GM12801 (cell line): ENCODE measurements around the gene GABPB2.

Source experiments
- TF ChIP-seq, protein P1 (sequence below): IDR thresholded peaks from one replicate; pipeline ENCODE4 v1.5.1; 2011; ENCODE audit warnings: control low read depth; ENCODE audit not compliant: insufficient read length; ENCODE audit errors: extremely low read depth

GABPB2 gene

DNA sequence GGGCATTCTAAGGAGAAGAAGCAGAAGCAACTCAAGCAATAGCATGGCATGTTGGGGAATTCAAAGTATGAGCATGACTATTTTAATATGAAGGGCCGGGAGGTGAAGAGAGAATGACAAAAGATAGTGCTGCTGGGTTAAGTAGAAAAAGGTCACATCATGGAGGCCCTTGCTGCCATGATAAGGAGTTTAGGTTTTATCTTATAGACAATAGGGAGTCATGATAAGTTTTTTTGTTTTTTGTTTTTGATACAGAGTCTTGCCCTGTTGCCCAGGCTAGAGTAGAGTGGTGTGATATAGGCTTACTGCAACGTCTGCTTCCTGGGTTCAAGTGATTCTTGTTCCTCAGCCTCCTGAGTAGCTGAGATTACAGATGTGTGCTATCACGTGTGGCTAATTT lies 31.0 kb upstream of the GABPB2 start:
- TF ChIP-seq, protein P1, sequence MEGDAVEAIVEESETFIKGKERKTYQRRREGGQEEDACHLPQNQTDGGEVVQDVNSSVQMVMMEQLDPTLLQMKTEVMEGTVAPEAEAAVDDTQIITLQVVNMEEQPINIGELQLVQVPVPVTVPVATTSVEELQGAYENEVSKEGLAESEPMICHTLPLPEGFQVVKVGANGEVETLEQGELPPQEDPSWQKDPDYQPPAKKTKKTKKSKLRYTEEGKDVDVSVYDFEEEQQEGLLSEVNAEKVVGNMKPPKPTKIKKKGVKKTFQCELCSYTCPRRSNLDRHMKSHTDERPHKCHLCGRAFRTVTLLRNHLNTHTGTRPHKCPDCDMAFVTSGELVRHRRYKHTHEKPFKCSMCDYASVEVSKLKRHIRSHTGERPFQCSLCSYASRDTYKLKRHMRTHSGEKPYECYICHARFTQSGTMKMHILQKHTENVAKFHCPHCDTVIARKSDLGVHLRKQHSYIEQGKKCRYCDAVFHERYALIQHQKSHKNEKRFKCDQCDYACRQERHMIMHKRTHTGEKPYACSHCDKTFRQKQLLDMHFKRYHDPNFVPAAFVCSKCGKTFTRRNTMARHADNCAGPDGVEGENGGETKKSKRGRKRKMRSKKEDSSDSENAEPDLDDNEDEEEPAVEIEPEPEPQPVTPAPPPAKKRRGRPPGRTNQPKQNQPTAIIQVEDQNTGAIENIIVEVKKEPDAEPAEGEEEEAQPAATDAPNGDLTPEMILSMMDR = no peak

DNA sequence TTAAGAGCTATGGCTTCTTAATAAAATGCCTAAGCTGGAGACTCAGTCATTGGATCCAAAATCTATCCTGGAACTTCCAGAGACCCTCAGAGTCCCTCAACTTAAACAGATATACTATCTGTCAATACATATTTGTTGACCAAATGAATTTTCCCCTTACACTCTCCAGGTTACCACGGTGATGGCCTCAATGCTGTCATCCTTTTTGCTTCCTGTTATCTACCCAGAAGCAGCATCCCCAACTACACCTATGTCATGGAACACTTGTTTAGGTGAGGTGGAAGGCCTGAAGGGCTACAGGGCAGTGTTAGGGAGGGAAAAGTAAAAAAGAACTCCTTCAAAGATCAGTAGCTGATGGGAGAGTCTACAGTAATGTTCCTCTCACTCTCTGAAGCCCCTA lies 27.4 kb upstream of the GABPB2 start:
- TF ChIP-seq, protein P1 = no peak

DNA sequence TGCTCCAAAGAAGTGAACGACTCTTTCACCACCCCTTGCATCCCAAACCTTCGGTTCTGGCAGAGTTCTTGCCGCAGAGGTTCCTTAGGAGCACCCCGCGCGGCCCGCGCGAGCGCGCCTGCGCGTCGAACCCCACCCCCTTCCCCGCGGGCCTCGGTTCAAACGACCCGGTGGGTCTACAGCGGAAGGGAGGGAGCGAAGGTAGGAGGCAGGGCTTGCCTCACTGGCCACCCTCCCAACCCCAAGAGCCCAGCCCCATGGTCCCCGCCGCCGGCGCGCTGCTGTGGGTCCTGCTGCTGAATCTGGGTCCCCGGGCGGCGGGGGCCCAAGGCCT lies 23.0 kb upstream of the GABPB2 start, which contains the start of gene C1orf56:
C1orf56 (plus strand) TSS at position 161 of the 334 bp plus-strand sequence; CDS start at position 258, 97 bp downstream.
- TF ChIP-seq, protein P1 = no peak

DNA sequence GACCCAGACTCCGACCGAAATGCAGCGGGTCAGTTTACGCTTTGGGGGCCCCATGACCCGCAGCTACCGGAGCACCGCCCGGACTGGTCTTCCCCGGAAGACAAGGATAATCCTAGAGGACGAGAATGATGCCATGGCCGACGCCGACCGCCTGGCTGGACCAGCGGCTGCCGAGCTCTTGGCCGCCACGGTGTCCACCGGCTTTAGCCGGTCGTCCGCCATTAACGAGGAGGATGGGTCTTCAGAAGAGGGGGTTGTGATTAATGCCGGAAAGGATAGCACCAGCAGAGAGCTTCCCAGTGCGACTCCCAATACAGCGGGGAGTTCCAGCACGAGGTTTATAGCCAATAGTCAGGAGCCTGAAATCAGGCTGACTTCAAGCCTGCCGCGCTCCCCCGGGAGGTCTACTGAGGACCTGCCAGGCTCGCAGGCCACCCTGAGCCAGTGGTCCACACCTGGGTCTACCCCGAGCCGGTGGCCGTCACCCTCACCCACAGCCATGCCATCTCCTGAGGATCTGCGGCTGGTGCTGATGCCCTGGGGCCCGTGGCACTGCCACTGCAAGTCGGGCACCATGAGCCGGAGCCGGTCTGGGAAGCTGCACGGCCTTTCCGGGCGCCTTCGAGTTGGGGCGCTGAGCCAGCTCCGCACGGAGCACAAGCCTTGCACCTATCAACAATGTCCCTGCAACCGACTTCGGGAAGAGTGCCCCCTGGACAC lies 22.5 kb upstream of the GABPB2 start:
- TF ChIP-seq, protein P1 = no peak

DNA sequence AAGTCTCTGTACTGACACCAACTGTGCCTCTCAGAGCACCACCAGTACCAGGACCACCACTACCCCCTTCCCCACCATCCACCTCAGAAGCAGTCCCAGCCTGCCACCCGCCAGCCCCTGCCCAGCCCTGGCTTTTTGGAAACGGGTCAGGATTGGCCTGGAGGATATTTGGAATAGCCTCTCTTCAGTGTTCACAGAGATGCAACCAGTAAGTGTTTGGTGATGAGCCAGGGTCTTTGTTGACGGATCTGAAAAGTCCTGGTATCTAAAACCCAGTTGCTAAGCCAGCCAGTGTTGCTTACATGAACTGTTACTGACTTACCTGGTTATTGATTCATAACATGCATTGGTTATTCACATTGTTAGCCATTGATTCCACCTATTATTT lies 21.9 kb upstream of the GABPB2 start:
- TF ChIP-seq, protein P1 = no peak

DNA sequence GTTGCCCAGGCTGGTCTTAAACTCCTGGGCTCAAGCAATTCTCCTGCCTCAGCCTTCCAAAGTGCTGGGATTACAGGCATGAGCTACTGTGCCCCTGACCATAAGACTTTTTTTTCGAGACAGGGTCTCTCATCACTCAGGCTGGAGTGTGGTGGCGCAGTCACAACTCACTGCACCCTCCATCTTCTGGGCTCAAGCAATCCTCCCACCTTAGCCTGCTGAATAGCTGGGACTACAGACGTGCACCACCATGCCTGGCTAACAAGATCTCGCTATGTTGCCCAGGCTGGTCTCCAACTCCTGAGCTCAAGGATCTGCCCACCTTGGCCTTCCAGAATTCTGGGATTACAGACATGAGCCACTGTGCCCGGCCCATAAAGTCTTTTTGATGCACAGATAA lies 21.1 kb upstream of the GABPB2 start:
- TF ChIP-seq, protein P1 = no peak

DNA sequence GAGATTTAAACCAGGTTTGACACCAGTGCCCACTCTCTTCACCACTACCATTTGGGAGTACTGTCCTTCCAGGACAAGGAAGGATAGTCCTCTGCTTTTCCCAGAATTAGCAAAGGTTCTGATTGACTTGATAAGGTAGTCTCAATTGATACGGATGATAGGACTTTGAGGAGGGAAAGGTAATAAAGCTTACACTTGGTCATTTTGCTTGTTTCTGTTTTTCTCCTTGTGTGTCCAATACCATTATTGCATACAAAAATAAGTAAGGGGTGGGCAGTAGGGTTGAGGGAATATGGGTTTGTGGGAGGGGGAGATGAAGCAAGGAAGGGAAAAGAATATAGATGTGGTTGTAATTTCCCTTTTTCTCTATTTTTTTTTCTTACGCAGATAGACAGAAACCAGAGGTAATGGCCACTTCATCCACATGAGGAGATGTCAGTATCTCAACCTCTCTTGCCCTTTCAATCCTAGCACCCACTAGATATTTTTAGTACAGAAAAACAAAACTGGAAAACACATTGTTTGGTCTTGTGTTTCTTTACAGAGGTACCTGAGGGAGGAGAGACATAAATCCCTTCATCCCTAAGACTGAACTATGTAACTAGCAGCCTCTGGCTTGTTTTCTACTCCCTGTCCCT lies 20.4 kb upstream of the GABPB2 start:
- TF ChIP-seq, protein P1 = no peak
